Measurements from ENCODE around the gene DNASE2. TPM values are rescaled to one million over a fixed set of nuclear protein-coding genes. Genes with fewer than 3 reads are reported as not detected.
A peak's percentile ranks its signal among the peaks of the same experiment; 100 is the strongest.
"Not testable (repeated sequence)": the region's sequence is repeated elsewhere in the genome, so short reads cannot be mapped to it uniquely, and the experiment has no call there.

Gene DNASE2
- total RNA-seq, 1 experiment from 2014 or later, result 23.8 TPM

- Histone ChIP-seq H2AFZ (ENCODE audit: low read length) (no peak within 1 kb of the TSS), H3K79me1 (ENCODE audit: insufficient read depth, low read depth, low read length, poor library complexity, severe bottlenecking) (no peaks in the 10 kb centered on the region), H3K18ac (ENCODE audit: insufficient read length, low read depth, low read length) (peak within 1 kb of the TSS; percentile 96), H3K56ac (ENCODE audit: insufficient read length, low read depth, low read length) (no peak within 1 kb of the TSS), H3T11ph (ENCODE audit: low read length) (no peak within 1 kb of the TSS), H3K4me2 (ENCODE audit: insufficient read depth, insufficient read length, low read length) (peak within 1 kb of the TSS; percentile 69), H2BK15ac (ENCODE audit: low read depth, low read length) (no peak within 1 kb of the TSS), H3K27ac (ENCODE audit: insufficient read length, low read depth, low read length) (peak within 1 kb of the TSS; percentile 47), H3K27me3 (ENCODE audit: insufficient read depth, low read length) (no peaks in the 10 kb centered on the region), H3K9me3 (ENCODE audit: control insufficient read depth, low read depth, low read length) (no peaks in the 10 kb centered on the region), H4K20me1 (ENCODE audit: control insufficient read depth, insufficient read depth, insufficient read length) (no peaks in the 10 kb centered on the region), H3K14ac (ENCODE audit: insufficient read depth, low read length) (peak within 1 kb of the TSS; percentile 92), H3K23me2 (ENCODE audit: insufficient read length, low read depth, low read length, poor library complexity, severe bottlenecking) (peaks cover 10% of the 10 kb centered on the region), H2BK20ac (ENCODE audit: low read depth, low read length, poor library complexity, severe bottlenecking) (no peak within 1 kb of the TSS), H2BK5ac (ENCODE audit: insufficient read length, low read length) (no peak within 1 kb of the TSS), H2AK5ac (ENCODE audit: insufficient read length, low read length) (no peak within 1 kb of the TSS), H3K9ac (ENCODE audit: extremely low read depth, insufficient read length, low read length) (peak within 1 kb of the TSS; percentile 70), H3K79me2 (ENCODE audit: insufficient read depth, low read length) (no peaks in the 10 kb centered on the region; the same call in 1 of the 2 replicates), H3K23ac (ENCODE audit: insufficient read length, low read depth, low read length) (no peak within 1 kb of the TSS), H3K4ac (ENCODE audit: low read depth, low read length) (no peak within 1 kb of the TSS; the same call in 1 of the 2 replicates), H4K5ac (ENCODE audit: insufficient read length, low read depth, low read length) (no peak within 1 kb of the TSS), H2BK120ac (ENCODE audit: low read depth, low read length, poor library complexity, severe bottlenecking) (no peak within 1 kb of the TSS), H4K8ac (replicated peaks; ENCODE audit: insufficient read length, low read depth, low read length) (no peak within 1 kb of the TSS), H3K4me1 (ENCODE audit: insufficient read depth, low read length) (no peaks in the 10 kb centered on the region), H4K91ac (ENCODE audit: insufficient read length, low read depth, low read length) (no peak within 1 kb of the TSS), H2BK12ac (ENCODE audit: insufficient read length, low read depth, low read length) (no peak within 1 kb of the TSS)
- peak; percentile 99 for DNase-seq
- peaks cover 0 to 2% of the 10 kb centered on the region in 2 experiments; a peak in 2 of 5 replicates for H3K9me3 Mint-ChIP-seq
- peaks cover 28% of the 10 kb centered on the region for H3K27me3 Mint-ChIP-seq (ENCODE audit: low read depth)
- H3K27ac Mint-ChIP-seq, result peak within 1 kb of the TSS; percentile 93 to 97 (median 97)
- TF ChIP-seq CTCF (conservative IDR thresholded peaks at IDR 0.05), result no peak
- peaks cover 16 to 27% (median 24%) of the 10 kb centered on the region in 3 experiments; a peak in 6 of 7 replicates for H3K36me3 Mint-ChIP-seq (ENCODE audit: insufficient read depth in 1 of 3, low read depth in 3 of 3)
- no CpG with 5 or more reads among the region's 49 CpGs for WGBS (ENCODE audit: extremely low coverage, insufficient read length, low lambda C conversion rate)
- H3K4me3 Mint-ChIP-seq, result peak within 1 kb of the TSS; percentile 99
- H3K4me1 Mint-ChIP-seq, result peaks cover 13 to 23% of the 10 kb centered on the region in 2 experiments
Measured at GRCh38 chr19:12890787-12891552, 9.7 kb upstream of the DNASE2 start, which contains the start of gene GCDH. Gene GCDH (plus strand): TSS chr19:12891160. CDS start chr19:12891305, 145 bp downstream.

DNA sequence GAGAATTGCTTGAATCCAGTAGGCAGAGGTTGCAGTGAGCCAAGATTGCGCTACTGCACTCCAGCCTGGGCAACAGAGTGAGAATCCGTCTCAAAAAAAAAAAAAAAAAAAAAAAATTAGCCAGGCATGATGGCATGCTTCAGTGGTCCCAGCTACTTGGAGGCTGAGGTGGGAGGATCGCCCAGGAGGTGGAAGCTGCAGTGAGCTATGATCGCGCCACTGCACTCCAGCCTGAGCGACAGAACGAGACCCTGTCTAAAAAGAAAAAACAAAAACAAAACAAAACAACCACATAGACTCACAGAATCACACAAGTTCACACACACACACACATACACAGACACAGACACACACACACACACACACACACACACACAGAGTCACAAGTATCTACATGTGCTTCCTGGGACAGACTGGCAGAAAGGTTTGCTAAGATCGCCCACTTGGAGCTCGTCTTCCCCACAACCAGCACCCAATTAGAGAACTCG is 9.1 kb upstream of the DNASE2 start:
- H3K23ac ChIP-seq (ENCODE audit: insufficient read length, low read depth, low read length); H2BK15ac ChIP-seq (ENCODE audit: low read depth, low read length); H4K91ac ChIP-seq (ENCODE audit: insufficient read length, low read depth, low read length); H2AK5ac ChIP-seq (ENCODE audit: insufficient read length, low read length); DNase-seq; H3K9me3 ChIP-seq (ENCODE audit: control insufficient read depth, low read depth, low read length); H2BK120ac ChIP-seq (ENCODE audit: low read depth, low read length, poor library complexity, severe bottlenecking); H3K4me1 ChIP-seq (ENCODE audit: insufficient read depth, low read length); H4K20me1 ChIP-seq (ENCODE audit: control insufficient read depth, insufficient read depth, insufficient read length); H3T11ph ChIP-seq (ENCODE audit: low read length); H3K79me2 ChIP-seq (ENCODE audit: insufficient read depth, low read length); H3K56ac ChIP-seq (ENCODE audit: insufficient read length, low read depth, low read length); H3K27me3 ChIP-seq (ENCODE audit: insufficient read depth, low read length); H2BK12ac ChIP-seq (ENCODE audit: insufficient read length, low read depth, low read length); H2BK5ac ChIP-seq (ENCODE audit: insufficient read length, low read length); H3K4ac ChIP-seq (ENCODE audit: low read depth, low read length); H2BK20ac ChIP-seq (ENCODE audit: low read depth, low read length, poor library complexity, severe bottlenecking); H2AFZ ChIP-seq (ENCODE audit: low read length); H3K9me3 Mint-ChIP-seq; H4K8ac ChIP-seq (replicated peaks; ENCODE audit: insufficient read length, low read depth, low read length); H3K79me1 ChIP-seq (ENCODE audit: insufficient read depth, low read depth, low read length, poor library complexity, severe bottlenecking); H4K5ac ChIP-seq (ENCODE audit: insufficient read length, low read depth, low read length): not testable (repeated sequence)
- WGBS (ENCODE audit: extremely low coverage, insufficient read length, low lambda C conversion rate), result no CpG with 5 or more reads among the region's 10 CpGs
- Histone ChIP-seq H3K23me2 (ENCODE audit: insufficient read length, low read depth, low read length, poor library complexity, severe bottlenecking) (peaks cover 14% of the 10 kb centered on the region), H3K18ac (ENCODE audit: insufficient read length, low read depth, low read length) (peak overlapping the region; percentile 96), H3K9ac (ENCODE audit: extremely low read depth, insufficient read length, low read length) (peak overlapping the region; percentile 70), H3K27ac (ENCODE audit: insufficient read length, low read depth, low read length) (peak overlapping the region; percentile 47), H3K14ac (ENCODE audit: insufficient read depth, low read length) (peak overlapping the region; percentile 92; the same call in 1 of the 2 replicates), H3K4me2 (ENCODE audit: insufficient read depth, insufficient read length, low read length) (peak overlapping the region; percentile 65)
- peak overlapping the region; percentile 89 to 97 (median 97) for H3K27ac Mint-ChIP-seq
- peaks cover 28% of the 10 kb centered on the region for H3K27me3 Mint-ChIP-seq (ENCODE audit: low read depth)
- H3K36me3 Mint-ChIP-seq (ENCODE audit: insufficient read depth in 1 of 3, low read depth in 3 of 3), result peaks cover 16 to 24% (median 21%) of the 10 kb centered on the region in 3 experiments; a peak in 6 of 7 replicates
- H3K4me1 Mint-ChIP-seq, result peaks cover 13 to 23% of the 10 kb centered on the region in 2 experiments
- H3K4me3 Mint-ChIP-seq, result peak overlapping the region; percentile 99

All from H9 (cell line).